Posterior vena cava (tissue), 2 donors: Measurements from ENCODE around the gene APCDD1L. TPM values are rescaled to one million over a fixed set of nuclear protein-coding genes. Genes with fewer than 3 reads are reported as not detected.
"Not testable (repeated sequence)": the region's sequence is repeated elsewhere in the genome, so short reads cannot be mapped to it uniquely, and the experiment has no call there.

Experiments used
- DNase-seq: peaks from one replicate; pipeline ENCODE4 v3.0.0-alpha.2; 2020; ENCODE audit warnings: low spot score
- intact Hi-C, 2 donors: fragments of 100-400 bp; cut with DNase I; formaldehyde crosslinking; loops; one replicate each; pipeline versions ENCODE4 v1.14.1 to v1.14.2; 2022 to 2023
- total RNA-seq, 2 donors: library from RNA; stranded (reverse); fragmentation: NEBNext Ultra II Directional; extraction: Animal tissue kit (Norgen Biotek cat#: 25700); gene quantifications; one replicate each; pipeline ENCODE4 v1.2.1, GENCODE V29; 2021
- donor health status: DM: yes; HTN: yes; CAD: no.
- donor health status: DM: yes; HTN: yes; CAD: no.

APCDD1L gene
- total RNA-seq, 2 donors from 2014 or later: 0.88 to 1.5 TPM

GRCh38 chr20:58546756-58547622 lies 31.8 kb upstream of the APCDD1L start:
- DNase-seq: no peak
- intact Hi-C loops: no loop called here

- intact Hi-C loops: no loop called here
- no peak for DNase-seq
These were observed 31.2 kb upstream of the APCDD1L start for GRCh38 chr20:58546416-58546711.

DNA sequence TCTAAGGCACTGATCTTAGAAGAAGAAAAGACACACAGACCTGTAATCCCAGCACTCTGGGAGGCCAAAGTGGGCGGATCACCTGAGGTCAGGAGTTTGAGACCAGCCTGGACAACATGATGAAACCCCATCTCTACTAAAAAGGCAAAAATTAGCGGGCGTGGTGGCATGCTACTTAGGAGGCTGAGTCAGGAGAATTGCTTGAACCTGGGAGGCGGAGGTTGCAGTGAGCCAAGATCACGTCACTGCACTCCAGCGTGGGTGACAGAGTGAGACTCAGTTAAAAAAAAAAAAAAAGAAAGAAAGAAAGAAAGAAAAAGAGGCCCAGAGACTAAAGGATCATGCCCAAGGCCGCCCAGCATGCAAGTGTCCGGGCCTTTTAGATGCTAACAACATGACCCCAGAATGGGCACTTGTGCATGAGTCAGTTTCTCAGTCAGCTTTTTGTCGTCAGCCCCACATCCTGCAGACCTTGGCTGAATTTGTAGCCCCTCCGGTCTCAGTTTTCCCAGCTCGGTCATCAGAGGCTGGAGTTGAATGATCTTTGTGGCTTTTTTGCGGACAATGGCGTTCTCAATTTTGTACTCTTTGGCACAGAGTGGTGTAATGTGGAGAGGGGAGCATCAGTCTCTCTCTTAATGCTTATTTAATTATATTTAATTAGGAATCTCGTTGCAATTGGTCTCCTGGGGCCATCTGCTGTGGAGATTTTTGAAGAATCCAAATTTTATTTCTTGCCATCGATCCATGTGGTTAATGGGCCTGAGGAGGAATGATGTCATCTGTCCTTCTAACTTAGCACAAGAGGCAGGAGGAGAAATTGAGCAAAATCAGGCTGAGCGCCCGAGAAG lies 30.6 kb upstream of the APCDD1L start:
- no peak for DNase-seq
- intact Hi-C loops: no loop called here

- DNase-seq: no peak
- intact Hi-C loops: loop anchor here in 1 of 2 donors (5.0 kb wide), 1 partner anchor 37 kb away; no protein-coding TSS in a partner anchor
These were observed 29.7 kb upstream of the APCDD1L start for GRCh38 chr20:58544891-58545290.

DNA sequence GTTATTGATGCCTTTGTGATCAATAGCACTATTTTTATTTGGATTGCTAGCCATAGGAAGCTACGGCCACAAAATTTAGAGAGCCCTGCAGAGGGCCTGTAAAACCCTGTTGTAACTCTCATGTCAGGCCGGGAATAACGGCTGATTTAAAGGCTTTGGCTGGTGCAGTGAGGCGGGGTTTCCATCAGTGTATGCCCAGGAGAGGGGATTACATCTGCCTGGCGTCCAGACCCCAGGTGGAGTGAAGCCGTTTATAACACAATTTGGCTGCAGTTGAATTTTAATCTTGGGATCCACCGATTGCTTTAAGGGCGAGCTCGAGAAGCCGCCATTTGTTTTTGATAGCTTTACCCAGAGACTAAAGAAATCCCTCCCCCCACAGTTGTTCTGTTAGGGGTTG lies 29.1 kb upstream of the APCDD1L start:
- no peak for DNase-seq
- intact Hi-C loops: loop anchor here in 1 of 2 donors (5.0 kb wide), 1 partner anchor 38 kb away; no protein-coding TSS in a partner anchor

DNA sequence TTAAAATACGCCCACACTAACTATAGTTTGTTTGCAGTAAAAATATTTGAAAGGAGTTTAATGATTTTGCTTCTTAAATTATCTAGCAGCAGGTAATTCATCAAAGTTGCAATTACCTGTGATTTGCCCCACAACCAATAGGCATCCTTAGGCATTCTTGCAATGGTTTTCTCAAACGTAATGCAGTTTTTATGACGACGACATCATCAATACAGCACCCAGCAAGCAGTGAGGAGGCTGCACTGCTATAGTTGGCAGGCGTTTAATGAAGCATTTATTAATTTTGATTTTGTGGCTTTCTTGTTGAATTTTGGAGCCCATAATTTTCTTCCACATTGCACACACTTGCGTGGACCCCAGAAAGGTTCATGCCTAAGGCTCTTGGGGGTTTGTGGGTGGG lies 28.1 kb upstream of the APCDD1L start:
- intact Hi-C loops: loop anchor here in 1 of 2 donors (5.0 kb wide), 1 partner anchor 39 kb away; no protein-coding TSS in a partner anchor
- no peak for DNase-seq

DNA sequence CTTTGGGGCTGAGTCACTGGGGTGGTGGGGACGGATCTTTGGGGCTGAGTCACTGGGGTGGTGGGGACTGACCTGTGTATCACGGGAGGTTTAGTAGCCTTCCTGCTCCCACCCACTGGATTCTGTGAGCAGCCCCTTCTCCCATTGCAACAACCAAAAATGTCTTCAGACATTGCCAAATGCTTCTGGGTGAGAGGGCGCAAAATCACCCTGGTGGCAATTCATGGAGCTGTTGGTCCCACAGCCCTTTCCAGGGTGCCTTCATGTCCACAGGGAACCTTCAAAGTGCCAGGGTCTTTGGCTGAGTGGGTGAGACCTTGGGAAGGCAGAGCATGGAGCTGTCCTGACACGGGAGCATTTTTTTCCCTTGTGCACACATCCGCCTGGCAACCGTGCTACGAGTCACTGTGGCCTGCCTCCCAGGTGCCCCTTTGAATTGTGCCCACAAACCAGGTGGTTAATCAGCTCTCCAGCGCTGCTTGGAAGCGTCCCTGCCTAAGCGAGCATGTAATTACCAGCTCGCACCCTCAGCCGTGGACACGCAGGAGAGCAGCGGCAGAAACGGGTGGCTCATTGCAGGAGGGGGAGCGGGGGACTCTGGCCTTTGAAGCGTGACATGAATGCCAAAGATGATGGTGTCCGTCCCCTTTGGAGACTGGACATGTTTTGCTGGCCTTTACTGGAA lies 27.4 kb upstream of the APCDD1L start:
- intact Hi-C loops: loop anchor here in 1 of 2 donors (5.0 kb wide), 1 partner anchor 40 kb away; no protein-coding TSS in a partner anchor
- no peak for DNase-seq

- intact Hi-C loops: loop anchor here in 1 of 2 donors (5.0 kb wide), 1 partner anchor 40 kb away; no protein-coding TSS in a partner anchor
- not testable (repeated sequence) for DNase-seq
These were observed 26.8 kb upstream of the APCDD1L start for GRCh38 chr20:58542034-58542410.

GRCh38 chr20:58538752-58539151 lies 23.6 kb upstream of the APCDD1L start:
- intact Hi-C loops: no loop called here
- DNase-seq: no peak

- no peak for DNase-seq
- intact Hi-C loops: no loop called here
These were observed 22.6 kb upstream of the APCDD1L start for GRCh38 chr20:58537831-58538230.

- peak; percentile 46 for DNase-seq
- intact Hi-C loops: no loop called here
These were observed 21.1 kb upstream of the APCDD1L start for GRCh38 chr20:58536289-58536688.

GRCh38 chr20:58531657-58532056 lies 16.5 kb upstream of the APCDD1L start:
- DNase-seq: no peak
- intact Hi-C loops: no loop called here

DNA sequence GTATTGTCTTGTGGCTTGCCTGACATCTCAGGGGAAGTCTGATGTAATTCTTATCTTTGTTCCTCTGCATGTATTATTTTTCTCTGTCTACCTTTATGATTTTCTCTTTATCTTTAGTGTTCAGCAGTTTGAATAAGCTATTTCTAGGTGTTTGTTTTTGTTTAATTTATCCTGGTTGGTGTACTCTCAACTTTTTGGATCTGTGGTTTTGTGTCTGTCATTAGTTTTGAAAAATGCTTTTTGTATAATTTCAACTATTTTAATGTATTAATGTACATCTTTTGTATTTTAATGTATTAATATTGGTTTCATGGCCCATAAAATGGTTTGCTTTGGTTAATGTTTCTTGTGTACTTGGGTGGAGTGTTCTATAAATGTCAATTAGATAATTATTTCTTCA lies 15.9 kb upstream of the APCDD1L start:
- no peak for DNase-seq
- intact Hi-C loops: no loop called here

DNA sequence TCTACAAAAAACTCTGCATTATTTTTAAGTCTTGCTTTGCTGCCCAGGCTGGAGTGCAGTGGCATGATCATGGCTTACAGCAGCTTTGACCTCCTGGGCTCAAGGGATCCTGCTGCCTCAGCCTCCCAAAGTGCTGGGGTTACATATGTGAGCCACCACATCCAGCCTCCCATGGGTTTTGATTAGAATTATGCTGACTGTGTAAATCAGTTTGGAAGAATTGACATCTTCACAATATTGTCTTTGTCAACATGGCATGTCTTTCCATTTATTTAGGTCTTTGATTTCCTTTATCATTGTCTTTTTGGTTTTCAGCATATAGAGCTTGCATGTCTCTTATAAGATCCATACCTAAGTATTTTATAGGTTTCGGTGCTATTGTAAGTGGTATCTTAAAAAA lies 13.2 kb upstream of the APCDD1L start:
- DNase-seq: no peak
- intact Hi-C loops: no loop called here

- intact Hi-C loops: no loop called here
- DNase-seq: no peak
These were observed 11.2 kb upstream of the APCDD1L start for GRCh38 chr20:58526411-58526810.

DNA sequence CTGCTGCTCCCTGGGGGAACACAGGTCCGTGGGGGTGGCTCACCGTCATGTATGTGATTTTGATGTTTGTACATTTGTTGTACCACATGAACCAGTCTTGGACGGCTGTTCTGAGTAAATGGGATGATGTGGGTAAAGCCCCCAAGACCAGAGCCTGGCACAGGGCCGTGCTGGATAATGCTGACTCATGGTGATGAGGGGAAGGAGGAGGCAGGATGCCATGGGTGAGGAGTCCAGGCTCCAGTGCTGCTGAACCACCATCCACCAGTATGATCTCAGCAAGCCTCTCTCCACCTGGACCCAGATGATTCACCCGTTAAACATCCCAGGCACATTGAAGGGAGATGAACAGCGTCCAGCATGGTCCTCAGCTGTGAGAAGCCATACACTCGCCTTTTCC lies 9.6 kb upstream of the APCDD1L start:
- DNase-seq: no peak

DNA sequence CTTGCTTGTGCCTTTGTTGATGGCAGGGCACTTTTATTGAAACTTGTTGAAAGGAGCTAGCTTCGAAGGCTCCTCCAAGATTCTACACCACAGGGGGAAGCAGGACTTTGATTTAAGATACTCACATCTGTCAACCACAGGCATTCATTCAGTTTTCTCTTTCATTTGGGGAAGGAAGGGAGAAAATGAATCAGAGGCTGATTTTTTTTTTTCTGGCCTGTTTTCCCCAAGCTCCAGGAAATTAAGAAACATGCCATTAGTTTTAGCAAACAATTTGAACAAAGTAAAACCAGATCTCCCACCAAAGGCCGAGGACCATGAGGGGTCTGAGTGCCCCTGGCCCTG lies 8.7 kb upstream of the APCDD1L start:
- DNase-seq: no peak
- intact Hi-C loops: no loop called here

More for the DNA sequence above, 9.6 kb upstream of the APCDD1L start:
- intact Hi-C loops: no loop called here

- DNase-seq: no peak
- intact Hi-C loops: no loop called here
These were observed 8.1 kb upstream of the APCDD1L start for GRCh38 chr20:58523072-58523970.

- no peak for DNase-seq
- intact Hi-C loops: no loop called here
These were observed 7.5 kb upstream of the APCDD1L start for GRCh38 chr20:58522666-58523065.
